HEK293 (cell line): ENCODE data around the gene LSM3.

Source experiments
- CTCF ChIA-PET: fragments of 350-600 bp; formaldehyde crosslinking; extraction: SDS; loops from one replicate; lab custom pipeline; 2021; ENCODE audit warnings: antibody characterized with exemption; lab: Yijun Ruan, JAX
- POLR2A ChIA-PET: fragments of 300-600 bp; formaldehyde crosslinking; extraction: SDS; loops from one replicate; lab custom pipeline; 2020; ENCODE audit warnings: antibody characterized with exemption, inconsistent platforms; lab: Yijun Ruan, JAX
- H3K27ac ChIP-seq: fragments of 200-500 bp; sonication (Bioruptor generic); 2 replicates; pipeline ENCODE4 v1.5.1; 2014; ENCODE audit warnings: low read depth, low read length, control low read depth, inconsistent platforms; ENCODE audit errors: extremely low read depth
- H3K36me3 ChIP-seq, 2 experiments: fragments of 200-500 bp in 1 of 2; sonication (Bioruptor generic) in 1 of 2; 1 replicate in 1 of 2; 2 replicates in 1 of 2; pipeline ENCODE4 v1.5.1; 2014 to 2017; ENCODE audit warnings: inconsistent platforms in 2 of 2, low read length in 2 of 2; ENCODE audit not compliant: control insufficient read depth in 2 of 2, insufficient read depth in 1 of 2
- H3K4me1 ChIP-seq: fragments of 200-500 bp; sonication (Bioruptor generic); 2 replicates; pipeline ENCODE4 v1.5.1; 2014; ENCODE audit warnings: mild to moderate bottlenecking, low read length, inconsistent platforms; ENCODE audit not compliant: control insufficient read depth, insufficient read depth
- H3K4me3 ChIP-seq: 2 replicates; pipeline ENCODE4 v1.5.1; 2011; ENCODE audit warnings: low read depth, mild to moderate bottlenecking, control low read depth, low read length, moderate library complexity
- H3K9me3 ChIP-seq: fragments of 200-500 bp; sonication (Bioruptor generic); 2 replicates; pipeline ENCODE4 v1.5.1; 2014; ENCODE audit warnings: low read depth, low read length, inconsistent platforms; ENCODE audit not compliant: control insufficient read depth, insufficient read depth
- HOXA7 ChIP-seq: sonication (generic); formaldehyde crosslinking; IDR thresholded peaks from 2 replicates; pipeline ENCODE4 v1.8.1; 2022; ENCODE audit warnings: missing genetic modification reagents, borderline replicate concordance
- MZF1 ChIP-seq: fragments of 450-650 bp; formaldehyde crosslinking; IDR thresholded peaks from 2 replicates; pipeline ENCODE4 v1.5.1; 2017; ENCODE audit warnings: missing biosample characterization, missing genetic modification characterization, borderline replicate concordance
- OSR2 ChIP-seq: fragments of 450-650 bp; formaldehyde crosslinking; IDR thresholded peaks from 2 replicates; pipeline ENCODE4 v1.5.1; 2016; ENCODE audit warnings: missing biosample characterization, missing genetic modification characterization
- PRDM6 ChIP-seq: fragments of 450-650 bp; formaldehyde crosslinking; IDR thresholded peaks from 2 replicates; pipeline ENCODE4 v1.5.1; 2017; ENCODE audit warnings: missing biosample characterization, missing genetic modification characterization
- REPIN1 ChIP-seq: fragments of 450-650 bp; formaldehyde crosslinking; IDR thresholded peaks from 2 replicates; pipeline ENCODE4 v1.5.1; 2017; ENCODE audit warnings: missing biosample characterization, missing genetic modification characterization, low read depth
- SCRT1 ChIP-seq: fragments of 450-650 bp; formaldehyde crosslinking; IDR thresholded peaks from 2 replicates; pipeline ENCODE4 v1.5.1; 2016; ENCODE audit warnings: missing biosample characterization, missing genetic modification characterization, borderline replicate concordance
- SCRT2 ChIP-seq: fragments of 450-650 bp; formaldehyde crosslinking; IDR thresholded peaks from 2 replicates; pipeline ENCODE4 v1.5.1; 2016; ENCODE audit warnings: missing biosample characterization, missing genetic modification characterization
- SP3 ChIP-seq: fragments of 450-650 bp; formaldehyde crosslinking; IDR thresholded peaks from 2 replicates; pipeline ENCODE4 v1.5.1; 2016; ENCODE audit warnings: missing biosample characterization, missing genetic modification characterization
- ZBTB20 ChIP-seq: fragments of 450-650 bp; formaldehyde crosslinking; IDR thresholded peaks from 2 replicates; pipeline ENCODE4 v1.5.1; 2016; ENCODE audit warnings: missing biosample characterization, missing genetic modification characterization
- ZBTB44 ChIP-seq: fragments of 450-650 bp; IDR thresholded peaks from 2 replicates; pipeline ENCODE4 v1.5.1; 2018; ENCODE audit warnings: missing biosample characterization, mild to moderate bottlenecking, missing genetic modification characterization
- ZBTB7A ChIP-seq: fragments of 450-650 bp; formaldehyde crosslinking; IDR thresholded peaks from 2 replicates; pipeline ENCODE4 v1.5.1; 2016; ENCODE audit warnings: low read depth, missing biosample characterization, missing genetic modification characterization
- ZNF155 ChIP-seq: fragments of 450-650 bp; formaldehyde crosslinking; IDR thresholded peaks from 2 replicates; pipeline ENCODE4 v1.5.1; 2016; ENCODE audit warnings: missing biosample characterization, missing genetic modification characterization
- ZNF169 ChIP-seq: fragments of 450-650 bp; formaldehyde crosslinking; IDR thresholded peaks from 2 replicates; pipeline ENCODE4 v1.5.1; 2016; ENCODE audit warnings: missing biosample characterization, missing genetic modification characterization
- ZNF239 ChIP-seq: fragments of 450-650 bp; formaldehyde crosslinking; IDR thresholded peaks from 2 replicates; pipeline ENCODE4 v1.5.1; 2016; ENCODE audit warnings: missing biosample characterization, missing genetic modification characterization
- ZNF354C ChIP-seq: fragments of 450-650 bp; formaldehyde crosslinking; IDR thresholded peaks from 2 replicates; pipeline ENCODE4 v1.5.1; 2016; ENCODE audit warnings: missing biosample characterization, missing genetic modification characterization, low read depth, borderline replicate concordance
- ZNF48 ChIP-seq: fragments of 450-650 bp; formaldehyde crosslinking; IDR thresholded peaks from 2 replicates; pipeline ENCODE4 v1.5.1; 2016; ENCODE audit warnings: missing biosample characterization, missing genetic modification characterization
- ZNF513 ChIP-seq: fragments of 450-650 bp; IDR thresholded peaks from 2 replicates; pipeline ENCODE4 v1.5.1; 2018; ENCODE audit warnings: missing biosample characterization, missing genetic modification characterization
- ZNF549 ChIP-seq: fragments of 450-650 bp; IDR thresholded peaks from 2 replicates; pipeline ENCODE4 v1.5.1; 2018; ENCODE audit warnings: missing biosample characterization, missing genetic modification characterization, mild to moderate bottlenecking, inconsistent platforms, moderate library complexity
- ZNF791 ChIP-seq: fragments of 450-650 bp; formaldehyde crosslinking; IDR thresholded peaks from 2 replicates; pipeline ENCODE4 v1.5.1; 2016; ENCODE audit warnings: missing biosample characterization, missing genetic modification characterization
- ZNF843 ChIP-seq: fragments of 450-650 bp; formaldehyde crosslinking; IDR thresholded peaks from 2 replicates; pipeline ENCODE4 v1.5.1; 2016; ENCODE audit warnings: missing biosample characterization, missing genetic modification characterization
- ZSCAN16 ChIP-seq: fragments of 450-650 bp; formaldehyde crosslinking; IDR thresholded peaks from 2 replicates; pipeline ENCODE4 v1.5.1; 2016; ENCODE audit warnings: missing biosample characterization, missing genetic modification characterization

Gene LSM3

GRCh38 chr3:14186854-14187458, 8.3 kb downstream of the LSM3 start:
- H3K36me3 ChIP-seq, result peaks cover 42 to 64% of the 10 kb centered on the region in 2 experiments
- CTCF ChIA-PET, result no interaction called here
- H3K27ac ChIP-seq, result no peak overlapping the region
- no peak overlapping the region for H3K4me3 ChIP-seq
- POLR2A ChIA-PET, result no interaction called here
- TF ChIP-seq ZNF843 (tag by site-specific recombination), result no peak
- TF ChIP-seq ZNF48 (tag by site-specific recombination), result no peak
- TF ChIP-seq ZSCAN16 (tag by site-specific recombination), result no peak
- no peak for TF ChIP-seq OSR2 (tag by site-specific recombination)
- TF ChIP-seq ZNF239 (tag by site-specific recombination), result no peak
- peak; percentile 46; the same call in 1 of the 2 replicates for TF ChIP-seq ZBTB44 (tag by site-specific recombination)
- no peaks in the 10 kb centered on the region for H3K9me3 ChIP-seq
- H3K4me1 ChIP-seq, result no peaks in the 10 kb centered on the region

DNA sequence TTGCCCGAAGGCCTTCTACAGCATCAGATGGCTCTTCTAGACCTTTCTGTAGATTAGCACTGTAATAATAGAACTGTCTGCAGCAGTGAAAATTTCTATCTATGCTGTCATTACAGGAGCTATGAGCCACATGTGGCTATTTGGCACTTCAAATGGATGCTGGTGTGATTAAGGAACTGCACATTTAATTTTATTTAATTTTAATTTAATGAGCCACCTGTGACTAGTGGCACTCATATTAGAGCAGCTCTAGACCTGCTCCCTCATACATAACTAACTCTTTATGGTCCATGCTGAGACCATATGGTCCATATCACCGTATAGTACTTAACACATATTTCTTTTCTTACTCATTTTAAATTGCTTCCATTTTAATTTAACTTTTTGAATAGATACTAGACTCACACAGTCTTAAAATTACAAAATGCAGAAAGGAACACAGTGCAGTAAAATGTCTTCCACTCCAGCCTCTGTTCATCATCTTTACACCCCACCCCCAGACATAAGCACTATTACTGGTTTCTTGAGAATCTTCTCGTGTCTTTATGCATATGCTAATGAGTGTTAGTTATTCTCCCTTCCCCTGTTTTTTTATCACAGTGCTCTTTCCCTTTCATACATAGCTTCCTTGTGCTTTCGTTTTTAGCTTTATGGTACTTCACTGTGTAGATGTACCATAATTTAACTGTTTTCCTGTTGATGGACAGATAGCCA, 9.6 kb downstream of the LSM3 start:
- H3K4me1 ChIP-seq, result no peaks in the 10 kb centered on the region
- H3K36me3 ChIP-seq, result peaks cover 32 to 52% of the 10 kb centered on the region in 2 experiments
- no peaks in the 10 kb centered on the region for H3K9me3 ChIP-seq
- no peak for TF ChIP-seq REPIN1 (tag by site-specific recombination)
- TF ChIP-seq SCRT2 (tag by site-specific recombination), result 0 out of 2 replicates have a peak, but pooled peaks have one; percentile 37
- no peak for TF ChIP-seq ZNF791 (tag by site-specific recombination)
- TF ChIP-seq ZNF155, result no peak
- no peak for TF ChIP-seq MZF1 (tag by site-specific recombination)
- CTCF ChIA-PET, result interaction anchor here (1.0 kb wide), 1 partner anchor 15 kb away, joined by 8 read pairs; no protein-coding TSS in a partner anchor
- POLR2A ChIA-PET, result no interaction called here
- H3K27ac ChIP-seq, result no peak overlapping the region
- H3K4me3 ChIP-seq, result no peak overlapping the region

- POLR2A ChIA-PET, result no interaction called here
- Histone ChIP-seq H3K9me3 (no peaks in the 10 kb centered on the region), H3K27ac (no peak overlapping the region), H3K4me3 (no peak overlapping the region), H3K4me1 (no peaks in the 10 kb centered on the region), H3K36me3 (peaks cover 7 to 45% of the 10 kb centered on the region in 2 experiments)
- CTCF ChIA-PET, result interaction anchor here (1.1 kb wide), 1 partner anchor 9 kb away, joined by 6 read pairs; no protein-coding TSS in a partner anchor
- no peak for TF ChIP-seq ZNF354C (tag by site-specific recombination)
- no peak for TF ChIP-seq SCRT1 (tag by site-specific recombination)
- TF ChIP-seq ZBTB7A (tag by site-specific recombination), result no peak
- TF ChIP-seq ZNF169 (tag by site-specific recombination), result no peak
- no peak for TF ChIP-seq SP3 (tag by site-specific recombination)
These were observed 16.2 kb downstream of the LSM3 start for GRCh38 chr3:14194865-14195264.

GRCh38 chr3:14199641-14200040, 21.0 kb downstream of the LSM3 start:
- ChIA-PET POLR2A (no interaction called here), CTCF (interaction anchor here (0.6 to 1.4 kb wide), 2 partner anchors 8 to 61 kb away, joined by 3 read pairs; no protein-coding TSS in a partner anchor)
- H3K27ac ChIP-seq, result no peak overlapping the region
- H3K4me3 ChIP-seq, result no peak overlapping the region
- peaks cover 7 to 48% of the 10 kb centered on the region in 2 experiments for H3K36me3 ChIP-seq
- H3K9me3 ChIP-seq, result no peaks in the 10 kb centered on the region
- no peaks in the 10 kb centered on the region for H3K4me1 ChIP-seq
- TF ChIP-seq ZNF513 (tag by site-specific recombination) (no peak), HOXA7 (CRISPR knock-in tag) (no peak), ZBTB20 (tag by site-specific recombination) (no peak), ZNF791 (tag by site-specific recombination) (no peak), PRDM6 (tag by site-specific recombination) (no peak), ZNF549 (tag by site-specific recombination) (no peak)
